MG63 (cell line): ENCODE measurements around the gene MYO7B. TPM values are rescaled to one million over a fixed set of nuclear protein-coding genes. Genes with fewer than 3 reads are reported as not detected.

Source experiments
- DNase-seq: peaks from one replicate; pipeline ENCODE4 v3.0.0-alpha.2; 2020
- H3K27me3 ChIP-seq: fragments of 250-450 bp; sonication (Bioruptor Pico); 2 replicates; pipeline ENCODE4 v1.5.1; 2020; ENCODE audit warnings: mild to moderate bottlenecking, moderate library complexity
- H3K36me3 ChIP-seq: fragments of 250-450 bp; sonication (Bioruptor Pico); 2 replicates; pipeline ENCODE4 v1.5.1; 2020; ENCODE audit warnings: mild to moderate bottlenecking, moderate library complexity
- H3K4me3 ChIP-seq: fragments of 250-450 bp; sonication (Bioruptor Pico); 2 replicates; pipeline ENCODE4 v1.5.1; 2020; ENCODE audit warnings: mild to moderate bottlenecking, moderate library complexity
- H3K9me3 ChIP-seq: fragments of 250-450 bp; sonication (Bioruptor Pico); 2 replicates; pipeline ENCODE4 v1.5.1; 2020; ENCODE audit warnings: mild to moderate bottlenecking, moderate library complexity
- total RNA-seq: library from RNA; depleted of rRNA; stranded (reverse); fragments of >200 nt; shearing (Covaris generic); gene quantifications from 2 replicates; pipeline ENCODE4 v1.2.3, GENCODE V29; 2014; ENCODE audit warnings: low replicate concordance

Gene MYO7B
- total RNA-seq, 1 experiment from 2014 or later = 0.89 TPM

DNA sequence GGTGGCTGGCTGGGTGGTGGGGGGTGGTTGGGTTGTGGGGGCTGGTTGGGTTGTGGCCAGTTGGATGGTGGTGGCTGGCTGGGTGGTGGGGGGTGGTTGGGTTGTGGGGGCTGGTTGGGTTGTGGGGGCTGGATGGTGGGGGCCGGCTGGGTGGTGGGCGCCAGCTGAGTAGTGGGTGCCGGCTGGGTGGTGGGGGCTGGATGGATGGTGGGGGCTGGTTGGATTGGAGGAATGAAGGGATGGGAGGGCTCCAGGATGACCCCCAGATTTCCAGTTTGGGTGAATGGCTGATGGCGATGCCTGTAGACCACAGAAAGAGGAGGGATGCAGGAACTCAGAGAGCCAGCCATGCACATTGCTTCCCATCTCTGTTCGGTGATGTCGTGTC, 83.7 kb downstream of the MYO7B start:
- no peaks in the 10 kb centered on the region for H3K27me3 ChIP-seq

DNA sequence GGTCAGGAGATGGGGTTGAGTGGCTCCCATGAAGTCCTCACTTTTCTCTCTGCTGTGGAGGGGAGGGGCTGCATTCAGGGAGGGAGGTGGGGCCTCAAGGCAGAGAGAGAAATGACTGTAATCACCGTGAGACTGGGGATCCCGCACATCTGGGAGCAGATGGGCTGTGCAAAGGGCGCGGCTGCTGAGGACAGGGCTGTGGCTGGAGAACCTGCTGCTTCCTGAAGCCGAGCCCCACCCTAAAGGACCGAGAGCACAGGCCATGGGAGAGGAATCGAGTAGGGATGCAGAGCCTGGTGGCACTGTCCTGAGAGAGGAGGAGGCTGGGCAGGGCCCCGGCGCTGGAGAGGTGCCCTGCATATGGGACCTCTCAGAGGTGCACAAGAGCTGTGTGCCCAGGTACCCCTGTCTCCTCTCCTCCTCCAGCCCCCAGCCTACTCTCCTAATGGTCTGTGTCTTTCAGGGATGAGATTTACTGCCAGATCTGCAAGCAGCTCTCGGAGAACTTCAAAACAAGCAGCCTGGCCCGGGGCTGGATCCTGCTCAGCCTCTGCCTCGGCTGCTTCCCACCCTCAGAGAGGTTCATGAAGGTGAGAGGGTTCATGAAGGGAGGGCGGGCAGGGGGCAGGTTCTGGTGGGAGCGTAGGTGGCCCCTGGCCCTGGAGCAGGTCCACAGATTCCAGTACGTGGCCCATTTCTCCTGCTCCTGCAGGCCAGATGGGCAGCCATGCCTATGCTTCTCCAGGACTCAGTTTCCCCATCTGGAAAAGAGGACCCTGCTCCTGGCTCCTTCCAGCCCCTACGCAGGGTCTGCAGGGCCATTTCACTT, 84.6 kb downstream of the MYO7B start:
- H3K9me3 ChIP-seq = no peaks in the 10 kb centered on the region
- no peaks in the 10 kb centered on the region for H3K36me3 ChIP-seq
- DNase-seq = no peak
- H3K27me3 ChIP-seq = no peaks in the 10 kb centered on the region
- H3K4me3 ChIP-seq = no peak overlapping the region

More for the DNA sequence above, 83.7 kb downstream of the MYO7B start:
- no peak overlapping the region for H3K4me3 ChIP-seq
- no peak for DNase-seq
- H3K9me3 ChIP-seq = no peaks in the 10 kb centered on the region
- no peaks in the 10 kb centered on the region for H3K36me3 ChIP-seq

DNA sequence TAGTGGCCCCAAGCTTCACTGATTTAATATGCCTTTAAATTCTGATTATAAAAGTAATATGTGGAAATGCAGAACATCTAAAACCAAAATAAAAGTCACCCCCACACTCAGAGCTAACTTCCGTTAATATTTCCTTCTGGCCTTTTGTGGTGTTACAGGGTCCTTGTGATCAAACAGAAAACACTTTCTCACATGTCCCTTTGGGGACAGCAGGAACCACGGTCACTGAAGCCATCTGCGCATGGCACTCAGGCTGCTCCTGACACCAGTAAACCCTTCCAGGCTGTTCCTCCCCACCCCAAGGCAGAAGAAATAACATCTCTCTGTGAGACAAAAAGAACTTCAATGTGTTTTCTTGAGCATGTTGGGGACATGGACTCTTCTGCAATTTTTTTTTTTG, 85.4 kb downstream of the MYO7B start:
- H3K36me3 ChIP-seq = no peaks in the 10 kb centered on the region
- no peak for DNase-seq
- no peaks in the 10 kb centered on the region for H3K9me3 ChIP-seq
- H3K4me3 ChIP-seq = no peak overlapping the region
- H3K27me3 ChIP-seq = no peaks in the 10 kb centered on the region

- Histone ChIP-seq H3K9me3 (no peaks in the 10 kb centered on the region), H3K36me3 (no peaks in the 10 kb centered on the region), H3K4me3 (no peak overlapping the region), H3K27me3 (no peaks in the 10 kb centered on the region)
- DNase-seq = no peak
Measured at GRCh38 chr2:127621981-127622431, 86.5 kb downstream of the MYO7B start.

- H3K9me3 ChIP-seq = no peaks in the 10 kb centered on the region
- no peak overlapping the region for H3K4me3 ChIP-seq
- DNase-seq = no peak
- no peaks in the 10 kb centered on the region for H3K36me3 ChIP-seq
- no peaks in the 10 kb centered on the region for H3K27me3 ChIP-seq
Measured at GRCh38 chr2:127622561-127623387, 87.3 kb downstream of the MYO7B start.

DNA sequence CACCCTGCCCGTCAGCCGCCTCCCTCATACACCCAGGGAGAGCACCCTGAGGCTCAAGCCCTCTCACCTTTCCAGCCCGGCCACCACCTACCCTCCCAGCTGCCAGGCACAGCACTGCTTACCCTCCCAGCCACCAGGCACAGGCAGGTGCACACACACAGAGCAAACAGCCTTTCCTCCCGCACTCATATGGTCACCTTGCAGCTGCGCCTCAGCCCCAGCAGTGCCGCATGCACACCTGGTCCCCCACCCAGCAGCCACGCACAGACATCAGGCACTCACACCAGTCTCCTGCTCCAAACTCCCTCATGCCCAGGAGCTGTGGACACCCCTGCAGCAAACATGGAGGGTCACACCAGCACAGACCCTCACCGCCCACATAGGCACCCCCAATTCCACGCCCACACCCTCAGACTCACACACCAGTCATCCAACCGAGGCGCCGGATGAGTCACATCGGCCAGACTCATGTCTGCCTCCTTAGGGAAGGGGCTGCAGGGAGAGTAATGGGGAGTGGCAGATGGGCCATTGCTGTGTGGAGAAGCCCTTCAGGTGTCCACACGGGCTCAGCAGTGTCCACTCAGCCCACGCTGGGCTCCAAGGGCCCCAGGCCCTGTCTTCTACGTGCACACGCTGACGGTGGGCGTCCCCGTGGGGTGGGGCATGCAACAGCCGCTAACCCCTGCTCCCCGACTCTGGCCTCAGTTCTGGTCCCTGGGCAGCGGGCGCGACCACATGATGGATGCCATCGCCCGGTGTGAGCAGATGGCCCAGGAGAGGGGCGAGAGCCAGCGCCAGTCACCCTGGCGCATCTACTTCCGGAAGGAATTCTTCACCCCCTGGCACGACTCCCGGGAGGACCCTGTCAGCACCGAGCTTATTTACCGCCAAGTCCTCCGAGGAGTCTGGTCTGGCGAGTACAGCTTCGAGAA, 88.2 kb downstream of the MYO7B start:
- no peaks in the 10 kb centered on the region for H3K36me3 ChIP-seq
- no peaks in the 10 kb centered on the region for H3K27me3 ChIP-seq
- no peaks in the 10 kb centered on the region for H3K9me3 ChIP-seq
- peak; percentile 74 for DNase-seq
- H3K4me3 ChIP-seq = no peak overlapping the region

- H3K4me3 ChIP-seq = no peak overlapping the region
- no peak for DNase-seq
- H3K9me3 ChIP-seq = no peaks in the 10 kb centered on the region
- H3K36me3 ChIP-seq = no peaks in the 10 kb centered on the region
- no peaks in the 10 kb centered on the region for H3K27me3 ChIP-seq
Measured at GRCh38 chr2:127624320-127624755, 88.9 kb downstream of the MYO7B start.

DNA sequence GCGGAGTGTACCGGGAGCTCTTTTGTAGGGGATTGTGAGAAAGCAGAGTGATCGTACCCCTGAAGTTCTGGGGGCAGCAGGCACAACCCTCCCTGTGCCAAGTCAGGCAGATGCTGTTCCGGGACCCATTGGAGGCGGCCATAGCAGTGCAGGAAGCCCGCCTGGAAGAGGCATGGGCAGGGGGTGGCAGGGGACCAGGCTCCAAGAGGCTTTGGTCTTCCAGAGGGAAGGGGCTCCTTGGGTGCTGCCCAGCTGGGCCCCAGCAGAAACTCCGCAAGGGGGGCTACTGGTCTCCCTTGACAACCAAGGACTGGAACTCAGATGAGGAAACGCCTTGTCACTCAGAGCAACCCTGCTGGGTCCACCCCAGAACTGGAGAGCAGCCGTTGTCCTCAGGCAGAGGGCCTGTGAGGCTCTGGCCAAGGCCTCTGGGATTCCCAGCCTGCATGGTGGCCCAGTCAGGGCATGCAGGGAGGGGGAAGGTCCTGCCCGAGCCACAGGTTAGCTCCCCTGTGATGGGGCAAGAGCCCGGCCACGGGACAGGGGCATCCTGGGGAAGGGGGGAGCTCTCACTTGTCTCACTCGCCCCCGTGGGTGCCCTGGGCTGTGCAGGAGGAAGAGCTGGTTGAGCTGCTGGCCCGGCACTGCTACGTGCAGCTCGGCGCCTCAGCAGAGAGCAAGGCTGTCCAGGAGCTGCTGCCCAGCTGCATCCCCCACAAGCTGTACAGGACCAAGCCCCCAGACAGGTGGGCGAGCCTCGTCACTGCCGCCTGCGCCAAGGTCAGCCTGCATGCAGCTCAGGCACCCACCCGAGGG, 89.5 kb downstream of the MYO7B start:
- Histone ChIP-seq H3K36me3 (no peaks in the 10 kb centered on the region), H3K27me3 (no peaks in the 10 kb centered on the region), H3K9me3 (no peaks in the 10 kb centered on the region), H3K4me3 (no peak overlapping the region)
- DNase-seq = no peak

DNA sequence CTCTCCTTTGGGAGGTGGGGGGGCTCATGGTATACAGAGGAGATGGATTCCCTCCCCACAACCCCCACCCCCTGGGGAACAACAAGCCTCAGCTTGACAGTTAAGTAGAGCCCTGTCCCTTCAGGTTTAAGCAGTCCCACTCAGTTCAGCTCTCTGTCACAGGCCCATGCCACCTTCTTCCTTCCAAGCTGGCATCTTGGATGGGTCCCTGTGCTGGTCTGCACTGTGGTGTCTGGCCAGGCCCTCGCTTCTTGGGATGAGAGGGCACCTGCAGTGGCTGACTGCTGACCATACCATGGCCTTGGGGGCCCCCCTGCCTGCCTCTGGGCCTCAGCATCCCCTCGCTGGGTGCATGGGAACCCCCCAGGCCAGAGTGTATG, 90.1 kb downstream of the MYO7B start:
- Histone ChIP-seq H3K9me3 (no peaks in the 10 kb centered on the region), H3K27me3 (no peaks in the 10 kb centered on the region), H3K4me3 (no peak overlapping the region), H3K36me3 (no peaks in the 10 kb centered on the region)
- no peak for DNase-seq

DNA sequence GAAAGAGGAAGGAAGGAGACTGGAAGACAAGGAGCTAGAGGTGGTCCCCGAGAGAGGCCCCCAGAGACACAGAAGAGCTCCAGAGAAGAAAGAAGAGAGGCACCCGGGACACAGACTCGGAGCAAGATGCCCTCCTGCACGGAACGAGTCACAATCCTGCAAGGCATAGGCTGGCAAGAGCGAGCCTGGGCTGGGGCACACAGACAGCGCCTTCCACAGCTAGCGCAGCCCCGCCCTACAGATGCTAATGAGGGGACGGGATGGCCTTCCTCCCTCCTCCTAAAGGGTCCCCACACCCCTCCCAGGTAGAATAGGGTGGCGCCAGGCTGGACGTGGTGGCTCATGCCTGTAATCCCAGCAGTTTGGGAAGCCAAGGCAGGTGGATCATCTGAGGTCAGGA, 90.7 kb downstream of the MYO7B start:
- Histone ChIP-seq H3K9me3 (no peaks in the 10 kb centered on the region), H3K27me3 (no peaks in the 10 kb centered on the region), H3K4me3 (no peak overlapping the region), H3K36me3 (no peaks in the 10 kb centered on the region)
- no peak for DNase-seq

DNA sequence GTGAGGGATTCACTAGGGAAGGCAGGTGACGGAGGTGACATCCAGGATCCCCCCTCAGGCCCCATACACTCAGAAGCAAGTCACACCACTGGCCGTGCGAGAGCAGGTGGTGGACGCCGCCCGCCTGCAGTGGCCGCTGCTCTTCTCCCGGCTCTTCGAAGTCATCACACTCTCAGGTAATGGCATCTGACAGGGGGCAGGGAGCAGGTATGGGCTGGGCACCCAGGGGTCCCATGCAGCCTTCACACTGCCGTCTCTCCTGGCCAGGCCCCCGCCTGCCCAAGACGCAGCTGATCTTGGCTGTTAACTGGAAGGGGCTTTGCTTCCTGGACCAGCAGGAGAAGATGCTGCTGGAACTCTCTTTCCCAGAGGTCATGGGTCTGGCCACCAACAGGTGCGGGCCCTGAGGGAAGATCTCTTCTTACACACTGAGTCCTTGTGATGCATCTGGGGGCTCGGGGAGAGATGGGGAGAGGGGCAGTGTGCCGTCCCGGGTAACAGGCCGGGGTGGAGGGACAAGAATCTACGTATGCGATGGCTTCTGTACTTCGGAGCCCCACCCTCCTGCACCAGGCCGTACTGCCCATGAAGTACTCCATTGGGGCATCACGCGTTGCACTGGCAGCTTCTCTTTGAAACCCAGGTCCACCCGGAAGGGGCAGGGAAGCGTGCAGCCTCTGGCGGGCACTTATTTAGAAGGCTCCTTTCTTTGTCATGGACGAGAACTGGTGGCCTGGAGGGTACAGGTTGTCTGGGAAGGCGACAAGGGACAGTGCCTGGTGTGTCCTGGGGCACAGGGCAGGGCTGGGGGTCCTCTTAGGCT, 91.6 kb downstream of the MYO7B start:
- no peak for DNase-seq
- H3K4me3 ChIP-seq = no peak overlapping the region
- no peaks in the 10 kb centered on the region for H3K9me3 ChIP-seq
- no peaks in the 10 kb centered on the region for H3K27me3 ChIP-seq
- H3K36me3 ChIP-seq = no peaks in the 10 kb centered on the region

DNA sequence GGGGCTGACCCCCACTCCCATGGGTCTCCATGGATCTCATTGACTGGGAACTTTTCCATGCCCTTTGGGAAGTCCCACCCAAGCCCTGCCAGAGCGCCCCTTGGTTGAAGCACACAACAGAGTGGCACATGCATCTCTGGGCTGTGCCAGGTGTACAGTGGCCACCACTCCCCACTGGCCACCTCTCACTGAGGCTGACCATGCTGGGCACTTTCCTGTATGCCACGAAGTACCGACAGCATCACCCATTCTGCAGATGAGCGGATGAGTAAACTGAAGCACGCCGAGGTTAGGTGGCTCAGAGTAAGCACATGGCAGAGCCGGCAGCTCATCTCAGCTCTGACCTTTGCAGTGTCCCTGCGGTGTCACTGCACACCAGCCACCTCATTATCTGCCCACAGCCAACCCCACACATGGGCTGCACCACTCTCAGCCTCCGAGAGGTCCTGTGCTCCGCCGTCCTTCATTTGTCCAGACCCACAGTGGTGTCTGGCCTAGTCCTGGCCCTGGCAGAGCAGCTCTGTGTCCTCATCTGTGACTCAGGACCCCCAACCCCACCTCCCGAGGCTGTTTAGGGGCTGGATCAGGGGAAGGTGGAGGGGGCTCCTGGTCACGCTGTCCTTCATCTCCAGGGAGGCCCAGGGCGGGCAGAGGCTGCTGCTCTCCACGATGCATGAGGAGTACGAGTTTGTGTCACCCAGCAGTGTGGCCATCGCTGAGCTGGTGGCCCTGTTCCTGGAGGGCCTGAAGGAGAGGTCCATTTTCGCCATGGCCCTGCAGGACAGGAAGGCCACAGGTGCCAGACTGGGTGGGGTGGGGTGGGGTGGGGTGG, 92.5 kb downstream of the MYO7B start:
- Histone ChIP-seq H3K36me3 (no peaks in the 10 kb centered on the region), H3K27me3 (no peaks in the 10 kb centered on the region), H3K9me3 (no peaks in the 10 kb centered on the region), H3K4me3 (no peak overlapping the region)
- DNase-seq = no peak

DNA sequence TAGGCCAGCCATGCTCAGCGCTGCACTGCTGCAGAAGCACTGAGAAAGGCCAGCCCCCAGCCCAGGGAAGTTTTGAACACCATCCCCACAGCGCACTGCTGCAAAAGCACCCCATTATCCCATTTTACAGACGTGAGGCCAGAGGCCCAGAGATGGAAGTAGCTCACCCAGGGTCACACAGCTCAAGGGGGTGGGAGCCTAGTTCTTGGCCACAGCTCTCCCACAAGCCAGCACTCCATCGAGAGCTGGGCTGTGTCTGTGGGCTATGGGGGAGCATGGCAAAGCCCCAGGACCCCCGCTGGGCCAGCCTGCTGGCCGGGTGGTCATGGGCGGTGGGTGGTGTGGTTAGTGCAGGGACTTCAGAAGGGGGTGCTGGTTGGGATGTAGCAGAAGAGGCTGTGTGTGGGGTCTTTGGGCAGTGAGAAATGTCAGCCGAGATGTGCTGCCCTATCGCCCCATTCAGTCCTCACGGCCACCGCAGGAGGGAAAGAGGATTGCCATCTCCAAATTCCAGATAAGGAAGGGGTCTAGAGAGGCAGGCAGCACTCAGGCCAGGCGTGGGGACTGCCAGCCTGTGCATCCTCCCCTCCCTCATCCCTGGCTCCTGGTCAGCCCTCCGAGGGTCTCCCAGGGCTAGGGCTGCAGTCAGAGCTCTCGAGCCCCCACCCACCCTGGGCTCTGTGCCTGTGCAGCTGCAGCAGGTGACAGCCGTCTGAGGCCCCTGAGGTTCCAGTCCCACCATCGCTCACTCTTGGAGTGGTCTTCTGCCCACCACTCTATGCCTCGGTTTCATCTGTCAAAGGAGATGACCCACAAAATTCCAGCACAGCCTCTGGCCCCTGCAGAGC, 93.5 kb downstream of the MYO7B start:
- Histone ChIP-seq H3K27me3 (no peaks in the 10 kb centered on the region), H3K36me3 (no peaks in the 10 kb centered on the region), H3K4me3 (no peak overlapping the region), H3K9me3 (no peaks in the 10 kb centered on the region)
- no peak for DNase-seq

- no peaks in the 10 kb centered on the region for H3K27me3 ChIP-seq
- H3K36me3 ChIP-seq = no peaks in the 10 kb centered on the region
- no peak for DNase-seq
- H3K4me3 ChIP-seq = no peak overlapping the region
- H3K9me3 ChIP-seq = no peaks in the 10 kb centered on the region
Measured at GRCh38 chr2:127629637-127630036, 94.2 kb downstream of the MYO7B start.
